Measurements from ENCODE around the gene CNNM1. TPM values are rescaled to one million over a fixed set of nuclear protein-coding genes. Genes with fewer than 3 reads are reported as not detected.
A peak's percentile ranks its signal among the peaks of the same experiment; 100 is the strongest.

Gene CNNM1
- total RNA-seq, 4 donors from 2014 or later: 2.3 to 4.4 (median 4.2) TPM

- no peaks in the 10 kb centered on the region for H3K9me3 ChIP-seq
- no peaks in the 10 kb centered on the region for H3K27me3 ChIP-seq
- no peak overlapping the region for H3K27ac ChIP-seq
- TF ChIP-seq CTCF (IDR thresholded peaks at IDR 0.05) (no peak), POLR2AphosphoS5 (IDR thresholded peaks at IDR 0.05) (no peak), POLR2A (IDR thresholded peaks at IDR 0.05) (no peak), EP300 (IDR thresholded peaks at IDR 0.05) (no peak)
- H3K4me1 ChIP-seq: no peaks in the 10 kb centered on the region
- peaks cover 75% of the 10 kb centered on the region for H3K36me3 ChIP-seq
- no peak overlapping the region for H3K4me3 ChIP-seq
- DNase-seq (ENCODE audit: low spot score in 2 of 2): no peak
- 87% methylated on average over 9 of the region's 9 CpGs for WGBS
Observed at GRCh38 chr10:99403674-99404073, 74.5 kb downstream of the CNNM1 start.

- no peak overlapping the region for H3K27ac ChIP-seq
- 95% methylated on average over 3 of the region's 3 CpGs for WGBS
- TF ChIP-seq CTCF (IDR thresholded peaks at IDR 0.05): no peak
- no peak for TF ChIP-seq POLR2A (IDR thresholded peaks at IDR 0.05)
- TF ChIP-seq POLR2AphosphoS5 (IDR thresholded peaks at IDR 0.05): no peak
- TF ChIP-seq EP300 (IDR thresholded peaks at IDR 0.05): no peak
- no peak for DNase-seq (ENCODE audit: low spot score in 2 of 2)
- no peaks in the 10 kb centered on the region for H3K27me3 ChIP-seq
- peaks cover 57% of the 10 kb centered on the region for H3K36me3 ChIP-seq
- no peaks in the 10 kb centered on the region for H3K4me1 ChIP-seq
- no peak overlapping the region for H3K4me3 ChIP-seq
- no peaks in the 10 kb centered on the region for H3K9me3 ChIP-seq
Observed at GRCh38 chr10:99406149-99406548, 77.0 kb downstream of the CNNM1 start.

GRCh38 chr10:99410146-99410545, 81.0 kb downstream of the CNNM1 start:
- TF ChIP-seq POLR2A (IDR thresholded peaks at IDR 0.05) (no peak), EP300 (IDR thresholded peaks at IDR 0.05) (no peak), POLR2AphosphoS5 (IDR thresholded peaks at IDR 0.05) (no peak), CTCF (IDR thresholded peaks at IDR 0.05) (no peak)
- Histone ChIP-seq H3K4me1 (no peaks in the 10 kb centered on the region), H3K27me3 (no peaks in the 10 kb centered on the region), H3K27ac (no peak overlapping the region), H3K4me3 (no peak overlapping the region), H3K36me3 (peaks cover 17% of the 10 kb centered on the region), H3K9me3 (no peaks in the 10 kb centered on the region)
- DNase-seq (ENCODE audit: low spot score in 2 of 2): no peak
- 53% methylated on average over 1 of the region's 1 CpG for WGBS

GRCh38 chr10:99410876-99411275, 81.7 kb downstream of the CNNM1 start:
- TF ChIP-seq CTCF (IDR thresholded peaks at IDR 0.05) (no peak), POLR2A (IDR thresholded peaks at IDR 0.05) (no peak), POLR2AphosphoS5 (IDR thresholded peaks at IDR 0.05) (no peak), EP300 (IDR thresholded peaks at IDR 0.05) (no peak)
- H3K36me3 ChIP-seq: peaks cover 12% of the 10 kb centered on the region
- no peak overlapping the region for H3K4me3 ChIP-seq
- no peaks in the 10 kb centered on the region for H3K27me3 ChIP-seq
- H3K9me3 ChIP-seq: no peaks in the 10 kb centered on the region
- DNase-seq (ENCODE audit: low spot score in 2 of 2): peak in 1 of 2 donors; percentile 7
- 91% methylated on average over 4 of the region's 4 CpGs for WGBS
- H3K4me1 ChIP-seq: no peaks in the 10 kb centered on the region
- H3K27ac ChIP-seq: no peak overlapping the region

GRCh38 chr10:99411546-99411945, 82.4 kb downstream of the CNNM1 start:
- H3K4me1 ChIP-seq: no peaks in the 10 kb centered on the region
- H3K9me3 ChIP-seq: no peaks in the 10 kb centered on the region
- H3K36me3 ChIP-seq: peaks cover 5% of the 10 kb centered on the region
- no peak overlapping the region for H3K4me3 ChIP-seq
- DNase-seq (ENCODE audit: low spot score in 2 of 2): no peak
- no peak for TF ChIP-seq EP300 (IDR thresholded peaks at IDR 0.05)
- TF ChIP-seq POLR2A (IDR thresholded peaks at IDR 0.05): no peak
- TF ChIP-seq CTCF (IDR thresholded peaks at IDR 0.05): no peak
- TF ChIP-seq POLR2AphosphoS5 (IDR thresholded peaks at IDR 0.05): no peak
- H3K27ac ChIP-seq: no peak overlapping the region
- 91% methylated on average over 2 of the region's 2 CpGs for WGBS
- H3K27me3 ChIP-seq: no peaks in the 10 kb centered on the region

Measured in suprapubic skin (tissue), 4 donors.